ENCODE measurements around the gene TAMALIN.

- TF ChIP-seq CTCF (conservative IDR thresholded peaks at IDR 0.05; ENCODE audit: low read depth, low read length): no peak
- no peak for TF ChIP-seq POLR2A (IDR thresholded peaks at IDR 0.05; ENCODE audit: low read depth, low read length)
- no peak for TF ChIP-seq NFE2L2 (IDR thresholded peaks at IDR 0.05; ENCODE audit: low read depth, low read length)
- TF ChIP-seq CHD1 (IDR thresholded peaks at IDR 0.05; ENCODE audit: low read depth, low read length): no peak
- no peak for TF ChIP-seq RAD21 (IDR thresholded peaks at IDR 0.05; ENCODE audit: low read length)
- TF ChIP-seq RFX5 (IDR thresholded peaks at IDR 0.05; ENCODE audit: low read depth, low read length): no peak
- no peak for TF ChIP-seq CEBPB (IDR thresholded peaks at IDR 0.05; ENCODE audit: low read depth, low read length)
- peak; percentile 46 for TF ChIP-seq MAFK (IDR thresholded peaks at IDR 0.05; ENCODE audit: low read depth, low read length)
- no peak for TF ChIP-seq ELK1 (IDR thresholded peaks at IDR 0.05; ENCODE audit: borderline replicate concordance, low read depth, low read length)
- no peak for TF ChIP-seq RCOR1 (IDR thresholded peaks at IDR 0.05; ENCODE audit: insufficient replicate concordance, low read length)
- no peak for TF ChIP-seq USF2 (IDR thresholded peaks at IDR 0.05; ENCODE audit: low read depth, low read length)
- TF ChIP-seq SMC3 (IDR thresholded peaks at IDR 0.05; ENCODE audit: low read depth, low read length): no peak
Observed at GRCh38 chr12:52041035-52041434, 34.3 kb downstream of the TAMALIN start.
